Stomach (tissue), 4 donors: Measurements from ENCODE around the gene CCDC3.

ENCODE experiments used
- POLR2AphosphoS5 ChIP-seq, 3 donors: sonication (generic); formaldehyde crosslinking; IDR thresholded peaks; one replicate each; pipeline ENCODE4 v1.6.1; 2016; ENCODE audit warnings: antibody characterized with exemption in 3 of 3
- TF ChIP-seq, protein P1 (sequence below), 7 experiments: fragments of 450-650 bp in 4 of 7; fragments of 200-600 bp in 3 of 7; sonication (generic) in 3 of 7; IDR thresholded peaks; one replicate each; pipeline ENCODE4 v1.5.1; 2016 to 2019; ENCODE audit warnings: antibody characterized with exemption in 7 of 7, control low read depth in 2 of 7, mild to moderate bottlenecking in 1 of 7

DNA sequence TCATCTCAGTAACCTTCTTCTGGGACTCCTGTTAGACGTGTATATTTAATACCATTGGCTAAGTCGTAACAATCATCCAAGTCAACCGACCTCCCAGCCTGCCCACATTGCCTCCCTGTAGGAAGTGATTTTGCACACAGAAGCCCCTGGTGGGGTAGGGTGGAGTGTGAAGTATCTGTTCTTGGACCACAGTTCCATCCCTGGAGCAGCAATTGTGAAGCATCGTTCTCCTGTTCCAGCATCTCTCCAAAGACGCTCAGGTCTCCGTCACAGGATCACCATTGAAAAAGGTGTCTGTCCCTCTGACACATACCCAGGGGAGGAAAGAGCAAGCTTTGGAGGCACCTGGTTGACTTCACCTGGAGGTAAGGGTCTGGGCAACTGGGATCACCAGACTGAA, 72.9 kb downstream of the CCDC3 start:
- TF ChIP-seq, protein P1, sequence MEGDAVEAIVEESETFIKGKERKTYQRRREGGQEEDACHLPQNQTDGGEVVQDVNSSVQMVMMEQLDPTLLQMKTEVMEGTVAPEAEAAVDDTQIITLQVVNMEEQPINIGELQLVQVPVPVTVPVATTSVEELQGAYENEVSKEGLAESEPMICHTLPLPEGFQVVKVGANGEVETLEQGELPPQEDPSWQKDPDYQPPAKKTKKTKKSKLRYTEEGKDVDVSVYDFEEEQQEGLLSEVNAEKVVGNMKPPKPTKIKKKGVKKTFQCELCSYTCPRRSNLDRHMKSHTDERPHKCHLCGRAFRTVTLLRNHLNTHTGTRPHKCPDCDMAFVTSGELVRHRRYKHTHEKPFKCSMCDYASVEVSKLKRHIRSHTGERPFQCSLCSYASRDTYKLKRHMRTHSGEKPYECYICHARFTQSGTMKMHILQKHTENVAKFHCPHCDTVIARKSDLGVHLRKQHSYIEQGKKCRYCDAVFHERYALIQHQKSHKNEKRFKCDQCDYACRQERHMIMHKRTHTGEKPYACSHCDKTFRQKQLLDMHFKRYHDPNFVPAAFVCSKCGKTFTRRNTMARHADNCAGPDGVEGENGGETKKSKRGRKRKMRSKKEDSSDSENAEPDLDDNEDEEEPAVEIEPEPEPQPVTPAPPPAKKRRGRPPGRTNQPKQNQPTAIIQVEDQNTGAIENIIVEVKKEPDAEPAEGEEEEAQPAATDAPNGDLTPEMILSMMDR (IDR thresholded peaks at IDR 0.05) = no peak
- no peak for TF ChIP-seq POLR2AphosphoS5 (IDR thresholded peaks at IDR 0.05)
